K562 (cell line): Measurements from ENCODE around the gene CHST10. TPM values are rescaled to one million over a fixed set of nuclear protein-coding genes. Genes with fewer than 3 reads are reported as not detected.

Experiments used
- ATAC-seq: fragments of 200-7000 bp; cut with Tn5 transposase; 3 replicates; pipeline ENCODE4 v1.9.1; 2020; ENCODE audit warnings: moderate library complexity
- BruUV-seq: library from RNA; stranded (reverse); fragments of 400-500 nt; replicated peaks from 2 replicates; lab custom pipeline; 2021; lab: Mats Ljungman, UMichigan
- CTCF ChIA-PET: fragments of 300-600 bp; formaldehyde crosslinking; extraction: SDS; loops from one replicate; lab custom pipeline; 2021; ENCODE audit warnings: low intra/inter-chr PET ratio; lab: Yijun Ruan, JAX
- POLR2A ChIA-PET: fragments of 300-600, 350-650 bp; sonication (Branson Sonifier 250); formaldehyde crosslinking; extraction: SDS; loops from one replicate; lab custom pipeline; 2021; ENCODE audit warnings: antibody characterized with exemption, inconsistent platforms; lab: Yijun Ruan, JAX
- DNase-seq, 4 experiments: peaks; one replicate each; pipeline versions ENCODE4 v3.0.0 to v3.0.0-alpha.2; 2011 to 2018; ENCODE audit warnings: low spot score in 3 of 4, mixed read lengths in 3 of 4; ENCODE audit errors: extremely low read depth in 1 of 4
- FAIRE-seq: peaks from 2 replicates; lab custom pipeline; 2011; peaks lifted over from hg19 to GRCh38; lab: Jason Lieb, UNC
- H2AFZ ChIP-seq: 2 replicates; pipeline ENCODE4 v1.6.0; 2011; ENCODE audit warnings: low read depth, low read length, control low read depth, inconsistent platforms
- H3K27ac ChIP-seq: fragments of 200-600 bp; 3 replicates; pipeline ENCODE4 v1.8.0; 2011; ENCODE audit warnings: low read depth, mild to moderate bottlenecking, control low read depth, inconsistent platforms, low read length, moderate library complexity, mixed read lengths; ENCODE audit errors: extremely low read depth
- H3K27me3 ChIP-seq, 2 experiments: fragments of 300-600 bp in 1 of 2; 2 replicates in 1 of 2; 3 replicates in 1 of 2; pipeline versions ENCODE4 v1.6.0 to v1.8.0; 2011; ENCODE audit warnings: inconsistent platforms in 2 of 2, low read length in 2 of 2, mild to moderate bottlenecking in 1 of 2, mixed read lengths in 1 of 2, moderate library complexity in 1 of 2; ENCODE audit not compliant: control insufficient read depth in 2 of 2, insufficient read depth in 2 of 2
- H3K36me3 ChIP-seq: fragments of 300-600 bp; 3 replicates; pipeline ENCODE4 v1.8.0; 2011; ENCODE audit warnings: mild to moderate bottlenecking, low read length, inconsistent platforms; ENCODE audit not compliant: control insufficient read depth, insufficient read depth
- H3K4me1 ChIP-seq, 2 experiments: fragments of 200-600 bp in 1 of 2; replicated peaks in 1 of 2; 2 replicates in 1 of 2; 3 replicates in 1 of 2; pipeline versions ENCODE4 v1.5.1 to v1.8.0; 2011; ENCODE audit warnings: inconsistent platforms in 2 of 2, low read length in 2 of 2, mild to moderate bottlenecking in 1 of 2, mixed read lengths in 1 of 2, moderate library complexity in 1 of 2; ENCODE audit not compliant: control insufficient read depth in 2 of 2, insufficient read depth in 2 of 2
- H3K4me2 ChIP-seq: 2 replicates; pipeline ENCODE4 v1.6.1; 2011; ENCODE audit warnings: low read length, control low read depth, inconsistent platforms, mixed read lengths; ENCODE audit not compliant: insufficient read depth
- H3K4me3 ChIP-seq: fragments of 200-600 bp; sonication (generic), shearing (Covaris generic); 2 replicates; pipeline ENCODE4 v1.5.1; 2016; ENCODE audit warnings: control low read depth, inconsistent platforms
- H3K79me2 ChIP-seq: fragments of 200-600 bp; 3 replicates; pipeline ENCODE4 v1.8.0; 2011; ENCODE audit warnings: low read length, inconsistent platforms; ENCODE audit not compliant: control insufficient read depth, insufficient read depth
- H3K9ac ChIP-seq, 2 experiments: 2 replicates each; pipeline versions ENCODE4 v1.6.0 to v1.6.1; 2011; ENCODE audit warnings: low read depth in 2 of 2, low read length in 2 of 2, control low read depth in 1 of 2, inconsistent platforms in 1 of 2, mild to moderate bottlenecking in 1 of 2, mixed read lengths in 1 of 2; ENCODE audit not compliant: insufficient read depth in 1 of 2
- H3K9me1 ChIP-seq: one replicate; pipeline ENCODE4 v1.6.0; 2011; ENCODE audit warnings: inconsistent platforms, mild to moderate bottlenecking, low read length, moderate library complexity; ENCODE audit not compliant: control insufficient read depth, insufficient read depth
- H3K9me3 ChIP-seq: replicated peaks from 2 replicates; pipeline ENCODE4 v1.5.1; 2011; ENCODE audit warnings: low read depth, low read length, inconsistent platforms; ENCODE audit not compliant: control insufficient read depth, insufficient read depth
- H4K20me1 ChIP-seq: replicated peaks from 2 replicates; pipeline ENCODE4 v1.6.1; 2011; ENCODE audit warnings: low read length, inconsistent platforms, mixed read lengths; ENCODE audit not compliant: control insufficient read depth, insufficient read depth
- ATF3 ChIP-seq, 2 experiments: fragments of 450-650 bp in 1 of 2; sonication (generic) in 1 of 2; formaldehyde crosslinking in 1 of 2; IDR thresholded peaks in 1 of 2; conservative IDR thresholded peaks in 1 of 2; 2 replicates each; pipeline versions ENCODE4 v1.6.1 to v1.8.1; 2016 to 2023; ENCODE audit warnings: mild to moderate bottlenecking in 2 of 2, moderate library complexity in 2 of 2, inconsistent platforms in 1 of 2, missing genetic modification reagents in 1 of 2
- CEBPB ChIP-seq: fragments of 450-650 bp; IDR thresholded peaks from 2 replicates; pipeline ENCODE4 v1.6.1; 2016; ENCODE audit warnings: missing genetic modification characterization, missing compliant biosample characterization
- CEBPZ ChIP-seq: fragments of 150-350 bp; IDR thresholded peaks from 2 replicates; pipeline ENCODE4 v1.6.1; 2014; ENCODE audit warnings: low read depth, mild to moderate bottlenecking, low read length, borderline replicate concordance
- DMBX1 ChIP-seq: fragments of 250-450 bp; sonication (Bioruptor Pico); IDR thresholded peaks from 2 replicates; pipeline ENCODE4 v1.8.0; 2022; ENCODE audit warnings: inconsistent platforms, mild to moderate bottlenecking, moderate library complexity, borderline replicate concordance
- MED1 ChIP-seq: sonication (generic); formaldehyde crosslinking; IDR thresholded peaks from 2 replicates; pipeline ENCODE4 v1.8.1; 2023; ENCODE audit warnings: missing genetic modification reagents, borderline replicate concordance
- MYC ChIP-seq, 2 experiments: fragments of 250-450 bp in 1 of 2; sonication (Bioruptor Pico) in 1 of 2; IDR thresholded peaks; 2 replicates each; pipeline versions ENCODE4 v1.5.1 to v1.6.1; 2012 to 2021; ENCODE audit warnings: low read depth in 2 of 2, borderline replicate concordance in 1 of 2, improper control_type of control experiment in 1 of 2, low read length in 1 of 2, mild to moderate bottlenecking in 1 of 2, moderate library complexity in 1 of 2
- TBP ChIP-seq: optimal IDR thresholded peaks from 2 replicates; pipeline ENCODE3; 2011; ENCODE audit warnings: low read depth, low read length, improper control_type of control experiment
- TCFL5 ChIP-seq: fragments of 250-450 bp; sonication (Bioruptor Pico); conservative IDR thresholded peaks from 2 replicates; pipeline ENCODE4 v1.6.1; 2021; ENCODE audit warnings: mild to moderate bottlenecking, moderate library complexity, matching md5 sums
- TRIM28 ChIP-seq: fragments of 450-650 bp; IDR thresholded peaks from 2 replicates; pipeline ENCODE4 v1.6.1; 2017
- TSC22D4 ChIP-seq: fragments of 450-650 bp; IDR thresholded peaks from 2 replicates; pipeline ENCODE4 v1.6.1; 2016; ENCODE audit warnings: missing genetic modification characterization, missing biosample characterization, control low read depth
- ZNF395 ChIP-seq: fragments of 200-800 bp; sonication (Bioruptor generic); IDR thresholded peaks from 2 replicates; pipeline ENCODE4 v1.6.1; 2017; ENCODE audit warnings: missing genetic modification characterization, missing compliant biosample characterization
- ZNF449 ChIP-seq: fragments of 250-450 bp; sonication (Bioruptor Pico); IDR thresholded peaks from 2 replicates; pipeline ENCODE4 v1.8.0; 2022; ENCODE audit warnings: moderate library complexity, mild to moderate bottlenecking, inconsistent platforms
- ZNF717 ChIP-seq: fragments of 250-450 bp; sonication (Bioruptor Pico); IDR thresholded peaks from 2 replicates; pipeline ENCODE4 v1.5.0; 2021
- in situ Hi-C: fragments of 300-500 bp; cut with MboI; formaldehyde crosslinking; loops from 4 replicates; pipeline ENCODE4 v1.15.0; 2018; ENCODE audit warnings: inconsistent platforms, mixed read lengths
- intact Hi-C: fragments of 100-400 bp; cut with micrococcal nuclease; formaldehyde crosslinking; loops from 2 replicates; pipeline ENCODE4 v1.14.2; 2022
- polyA plus RNA-seq, 8 experiments: library from polyadenylated mRNA; depleted of rRNA in 4 of 8; stranded (reverse) in 5 of 8; unstranded in 3 of 8; fragments of >200 nt; fragmentation: Nextera tagmentation in 2 of 8; fragmentation: Illumina TruSeq in 1 of 8; extraction: Ambion mirVana in 2 of 8; extraction: Trizol in 1 of 8; gene quantifications; 2 replicates each; pipeline versions ENCODE4 v1.2.1 to v1.2.3, GENCODE V29; 2011 to 2014; ENCODE audit warnings: inconsistent platforms in 1 of 8, missing spikeins in 1 of 8
- total RNA-seq, 7 experiments: library from RNA; depleted of rRNA in 6 of 7; stranded (reverse); fragments of >200 nt in 6 of 7; fragmentation: Illumina TruSeq in 2 of 7; extraction: Trizol in 2 of 7; gene quantifications; 2 replicates each; pipeline versions ENCODE4 v1.2.1 to v1.2.3, GENCODE V29; 2011 to 2021; ENCODE audit warnings: low replicate concordance in 1 of 7
- TF ChIP-seq, protein P1 (sequence below): fragments of 250-450 bp; sonication (Bioruptor Pico); IDR thresholded peaks from 2 replicates; pipeline ENCODE4 v1.5.0; 2021

CHST10 gene
- total and polyA plus RNA-seq, 9 of the 15 experiments (the other 6 are each of a cell fraction or from before 2014, with no cell fraction given), result 1.3 to 30.9 (median 19.3) TPM

DNA sequence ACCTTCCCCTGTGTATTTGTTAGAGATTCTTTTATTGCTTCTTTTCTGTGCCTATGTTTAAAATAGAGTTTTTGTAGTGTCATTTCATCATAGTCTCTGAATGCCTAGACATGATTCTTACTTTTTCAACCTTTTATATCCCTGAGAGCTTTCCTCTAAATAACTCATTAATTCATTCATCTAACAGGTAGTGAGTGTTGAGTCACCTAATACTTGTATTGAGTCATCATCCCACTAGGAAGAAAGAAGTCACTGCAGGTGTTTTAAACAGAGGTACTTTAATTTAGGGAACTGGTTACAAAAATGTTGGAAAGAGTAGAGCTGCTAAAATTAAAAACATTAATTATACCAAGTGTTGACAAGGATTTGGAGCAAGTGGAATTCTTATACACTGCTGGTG is 34.3 kb upstream of the CHST10 start:
- Histone ChIP-seq H3K9ac (no peak overlapping the region), H3K4me1 (no peaks in the 10 kb centered on the region), H2AFZ (no peak overlapping the region), H3K9me1 (no peaks in the 10 kb centered on the region), H3K27me3 (peaks cover 0 to 17% of the 10 kb centered on the region in 2 experiments; a peak in 3 of 5 replicates), H3K9me3 (no peaks in the 10 kb centered on the region), H3K79me2 (no peaks in the 10 kb centered on the region), H4K20me1 (no peaks in the 10 kb centered on the region), H3K27ac (no peak overlapping the region), H3K4me3 (no peak overlapping the region), H3K4me2 (no peak overlapping the region), H3K36me3 (no peaks in the 10 kb centered on the region)
- BruUV-seq, result no TSS peak
- no peak for ATAC-seq
- CTCF ChIA-PET, result no interaction called here
- no peak for DNase-seq
- in situ Hi-C loops (no loop called here), intact Hi-C loops (no loop called here)
- no peak for FAIRE-seq
- POLR2A ChIA-PET, result no interaction called here
- TF ChIP-seq MED1 (CRISPR knock-in tag) (no peak), TCFL5 (CRISPR knock-in tag) (no peak), CEBPB (no peak), TRIM28 (no peak), ZNF449 (CRISPR knock-in tag) (no peak), ZNF395 (no peak), ATF3 (IDR thresholded peaks at IDR 0.05) (no peak), ATF3 (CRISPR knock-in tag; conservative IDR thresholded peaks at IDR 0.05) (no peak), DMBX1 (CRISPR knock-in tag) (no peak), ZNF717 (CRISPR knock-in tag) (no peak), MYC (IDR thresholded peaks at IDR 0.05; ENCODE audit: low read depth, low read length) (no peak), MYC (CRISPR knock-in tag; IDR thresholded peaks at IDR 0.05; ENCODE audit: borderline replicate concordance, low read depth) (no peak), TSC22D4 (no peak), TBP (no peak), CEBPZ (no peak)
- TF ChIP-seq, protein P1, sequence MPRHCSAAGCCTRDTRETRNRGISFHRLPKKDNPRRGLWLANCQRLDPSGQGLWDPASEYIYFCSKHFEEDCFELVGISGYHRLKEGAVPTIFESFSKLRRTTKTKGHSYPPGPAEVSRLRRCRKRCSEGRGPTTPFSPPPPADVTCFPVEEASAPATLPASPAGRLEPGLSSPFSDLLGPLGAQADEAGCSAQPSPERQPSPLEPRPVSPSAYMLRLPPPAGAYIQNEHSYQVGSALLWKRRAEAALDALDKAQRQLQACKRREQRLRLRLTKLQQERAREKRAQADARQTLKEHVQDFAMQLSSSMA, result no peak
